Measurements from ENCODE around the gene PARP14. TPM values are rescaled to one million over a fixed set of nuclear protein-coding genes. Genes with fewer than 3 reads are reported as not detected.
"Not testable (repeated sequence)": the region's sequence is repeated elsewhere in the genome, so short reads cannot be mapped to it uniquely, and the experiment has no call there.

Gene PARP14
- polyA plus RNA-seq, 12 donors: 7.3 to 27.0 (median 10.7) TPM; not detected in 1

- DNase-seq: no peak
Measured at GRCh38 chr3:122674339-122674738, 6.3 kb upstream of the PARP14 start.

DNA sequence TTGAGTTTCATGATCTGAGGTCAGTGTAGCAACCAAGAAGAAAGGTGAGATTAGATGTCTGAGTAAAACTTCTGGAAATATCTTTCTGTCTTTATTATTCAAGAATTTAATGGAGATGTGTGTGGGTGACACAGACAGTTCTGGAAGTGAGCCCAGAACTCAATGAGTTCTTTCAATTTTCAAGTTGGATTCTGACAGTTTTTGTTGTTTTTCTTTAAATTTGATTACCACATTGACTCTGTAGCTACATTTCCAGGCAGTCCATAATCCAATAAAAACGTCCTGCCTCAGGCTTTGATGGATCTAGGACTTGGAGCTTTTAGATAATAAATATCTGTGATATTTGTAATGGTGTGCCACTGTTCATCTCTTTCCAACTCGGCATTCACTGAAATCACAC, 3.9 kb upstream of the PARP14 start:
- DNase-seq: no peak

DNA sequence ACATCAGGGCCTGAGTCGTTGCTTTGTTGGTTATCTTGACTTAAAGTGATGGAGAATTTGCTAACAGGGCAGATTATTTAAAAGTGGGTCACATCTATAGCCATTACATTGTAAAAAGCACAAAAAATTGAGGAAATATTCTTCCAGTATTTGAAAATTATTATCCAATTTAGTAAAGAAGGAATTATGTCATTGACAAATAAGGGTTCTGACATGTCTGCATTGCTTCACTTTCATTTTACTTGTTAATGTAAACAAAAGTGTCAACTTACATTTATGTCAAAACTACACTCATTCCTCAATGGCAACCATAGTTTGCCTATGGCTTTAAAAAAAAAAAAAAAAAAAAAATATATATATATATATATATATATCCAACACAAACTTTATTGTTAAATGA, 3.4 kb upstream of the PARP14 start:
- DNase-seq: no peak

DNA sequence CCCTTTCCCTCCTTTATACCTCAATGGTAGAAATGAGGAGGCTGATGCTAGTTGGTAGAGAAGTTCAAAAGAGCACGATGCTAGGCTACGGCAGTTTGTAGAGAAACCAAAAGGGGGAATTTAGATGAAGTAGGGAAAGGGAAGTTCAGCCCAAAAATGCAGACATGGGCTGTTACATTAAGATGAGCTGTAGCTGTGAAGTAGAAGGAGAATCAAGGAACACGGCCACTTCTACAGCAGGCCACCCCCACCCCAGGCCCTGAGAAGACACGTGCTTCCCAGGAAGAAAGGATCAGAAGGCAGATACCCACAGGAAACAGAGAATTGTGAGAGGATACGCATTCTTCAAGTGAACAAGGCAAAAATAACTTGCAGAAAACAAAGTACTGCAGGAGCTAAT, 2.1 kb upstream of the PARP14 start:
- no peak for DNase-seq

- peak; percentile 83 for DNase-seq
Measured at GRCh38 chr3:122679085-122679881, 1.4 kb upstream of the PARP14 start.

- DNase-seq: peak; percentile 26
Measured at GRCh38 chr3:122679882-122680474, 661 bp upstream of the PARP14 start.

GRCh38 chr3:122681284-122681973, 790 bp downstream of the PARP14 start:
- no peak for DNase-seq

DNA sequence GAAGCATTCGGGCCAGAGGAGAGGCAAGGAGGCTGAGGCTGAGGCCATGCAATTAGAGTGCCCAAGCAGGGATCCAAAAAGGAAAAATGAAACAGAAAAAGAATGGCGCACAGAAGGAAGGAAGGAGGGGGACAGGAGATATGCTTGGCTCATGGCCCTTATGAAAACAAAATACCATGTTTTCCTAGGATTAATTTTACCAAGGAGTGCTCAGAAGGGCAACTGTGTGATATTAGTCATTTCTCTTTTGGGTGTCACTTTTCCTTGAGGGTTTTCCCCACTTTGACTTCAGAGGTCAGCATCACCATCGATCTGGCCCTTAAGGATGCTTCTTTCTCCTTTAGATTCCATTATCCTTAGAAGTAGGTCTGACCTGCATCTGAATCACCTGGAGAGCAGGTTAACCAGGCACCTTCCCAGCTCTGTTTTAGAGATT, 1.4 kb downstream of the PARP14 start:
- no peak for DNase-seq

GRCh38 chr3:122682778-122683411, 2.3 kb downstream of the PARP14 start:
- DNase-seq: not testable (repeated sequence)

DNA sequence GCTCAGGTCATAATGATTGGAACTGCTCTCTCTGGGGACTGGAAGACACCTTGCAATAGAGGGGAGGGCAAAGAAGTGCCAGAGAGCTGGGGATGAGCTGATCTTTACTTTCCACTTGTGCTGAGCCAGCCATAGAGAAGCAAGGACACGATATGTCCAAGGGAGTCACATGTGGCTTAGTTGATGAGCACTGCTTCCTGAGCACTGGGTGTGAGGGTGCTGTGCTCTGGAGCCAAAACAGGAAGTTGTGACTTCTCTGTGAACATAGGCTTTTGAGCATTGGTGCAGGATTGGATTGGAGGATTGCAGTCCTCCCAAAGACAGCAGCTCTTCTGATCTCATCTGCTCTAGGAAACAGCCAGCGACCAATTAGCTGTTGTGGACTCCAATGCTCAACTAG, 6.7 kb downstream of the PARP14 start:
- no peak for DNase-seq

DNA sequence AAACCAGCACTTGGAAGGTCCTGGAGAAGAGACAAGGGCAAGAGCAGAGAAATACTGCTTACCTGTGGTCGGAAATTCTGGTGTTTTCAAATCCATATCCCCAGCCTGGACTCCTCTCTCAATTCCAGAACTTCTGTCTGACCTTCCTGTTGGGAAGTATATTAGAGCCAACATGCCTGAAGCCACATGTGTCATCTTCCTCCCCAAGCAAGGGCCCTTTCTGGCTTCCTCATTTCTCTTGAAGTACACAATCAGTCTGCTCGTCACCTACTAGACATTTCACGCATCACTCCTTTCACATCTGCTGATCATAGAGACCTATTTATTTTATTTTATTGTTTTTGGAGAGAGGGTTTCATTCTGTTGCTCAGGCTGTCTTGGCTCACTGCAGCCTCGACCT, 8.4 kb downstream of the PARP14 start:
- DNase-seq: no peak

GRCh38 chr3:122689587-122689986, 8.9 kb downstream of the PARP14 start:
- DNase-seq: no peak

- no peak for DNase-seq
Measured at GRCh38 chr3:122690096-122690495, 9.5 kb downstream of the PARP14 start.

DNA sequence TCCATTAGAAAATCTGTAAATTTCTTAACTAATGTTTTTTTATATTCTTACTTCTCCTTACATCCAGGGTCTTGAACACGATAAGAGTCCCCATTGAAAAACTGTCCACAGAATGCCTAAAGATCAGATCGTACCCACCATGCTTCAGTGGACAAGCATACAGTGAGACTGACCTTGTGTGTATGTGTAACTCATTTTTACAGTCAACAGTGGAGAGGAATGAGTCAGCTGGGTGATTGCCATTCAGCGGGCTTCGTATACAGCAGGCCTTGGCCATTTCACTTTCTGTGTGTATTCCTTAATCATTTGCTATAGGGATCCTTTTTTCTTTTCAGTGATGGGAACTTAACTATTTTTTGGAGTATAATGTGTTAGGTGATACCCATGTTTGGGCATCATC, 10.6 kb downstream of the PARP14 start:
- DNase-seq: no peak

DNA sequence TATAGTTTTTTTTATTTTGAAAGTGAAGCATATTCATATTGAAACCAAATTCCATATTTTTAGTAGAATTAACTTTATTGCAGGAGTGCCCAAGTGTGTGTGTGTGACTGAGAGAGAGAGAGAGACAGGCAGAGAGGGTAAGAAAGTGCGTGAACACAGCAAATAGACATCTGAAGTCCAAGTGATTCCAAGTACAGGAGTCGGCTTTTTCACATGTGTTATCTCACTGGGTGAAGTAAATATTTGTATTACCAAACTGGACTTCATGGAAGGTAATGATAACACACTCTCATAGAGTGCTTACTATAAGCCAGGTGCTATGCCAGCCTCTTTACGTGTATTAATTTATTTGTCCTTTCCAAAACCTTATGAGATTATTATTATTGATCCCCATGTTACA, 12.0 kb downstream of the PARP14 start:
- no peak for DNase-seq

- no peak for DNase-seq
Measured at GRCh38 chr3:122694966-122695365, 14.3 kb downstream of the PARP14 start.

- DNase-seq: no peak
Measured at GRCh38 chr3:122695927-122696561, 15.4 kb downstream of the PARP14 start.

GRCh38 chr3:122697952-122698620, 17.4 kb downstream of the PARP14 start:
- no peak for DNase-seq

GRCh38 chr3:122700193-122700592, 19.6 kb downstream of the PARP14 start:
- no peak for DNase-seq

- DNase-seq: no peak
Measured at GRCh38 chr3:122705379-122705778, 24.7 kb downstream of the PARP14 start.

GRCh38 chr3:122710616-122711251, 30.1 kb downstream of the PARP14 start:
- DNase-seq: not testable (repeated sequence)

All from muscle of arm (tissue), 12 donors.